HEK293 (cell line): ENCODE data around the gene CINP.

Experiments used
- CTCF ChIP-seq: fragments of 450-650 bp; formaldehyde crosslinking; IDR thresholded peaks from 2 replicates; pipeline ENCODE4 v1.5.1; 2016; ENCODE audit warnings: missing biosample characterization, missing genetic modification characterization
- REST ChIP-seq: fragments of 450-650 bp; formaldehyde crosslinking; IDR thresholded peaks from 2 replicates; pipeline ENCODE4 v1.5.1; 2016; ENCODE audit warnings: missing biosample characterization, missing genetic modification characterization
- SETDB1 ChIP-seq: IDR thresholded peaks from one replicate; pipeline ENCODE4 v1.6.1; 2017; ENCODE audit warnings: mild to moderate bottlenecking, low read length, moderate library complexity, mixed read lengths; ENCODE audit not compliant: insufficient read length
- TCF7L2 ChIP-seq: IDR thresholded peaks from 2 replicates; pipeline ENCODE4 v1.6.1; 2011; ENCODE audit warnings: low read depth, mild to moderate bottlenecking, inconsistent platforms, low read length, moderate library complexity, borderline replicate concordance
- ZBTB20 ChIP-seq: fragments of 450-650 bp; formaldehyde crosslinking; IDR thresholded peaks from 2 replicates; pipeline ENCODE4 v1.5.1; 2016; ENCODE audit warnings: missing biosample characterization, missing genetic modification characterization
- ZBTB21 ChIP-seq: fragments of 450-650 bp; formaldehyde crosslinking; IDR thresholded peaks from 2 replicates; pipeline ENCODE4 v1.5.1; 2017; ENCODE audit warnings: missing biosample characterization, missing genetic modification characterization
- ZNF10 ChIP-seq: fragments of 450-650 bp; formaldehyde crosslinking; IDR thresholded peaks from 2 replicates; pipeline ENCODE4 v1.5.1; 2017; ENCODE audit warnings: missing biosample characterization, missing genetic modification characterization
- ZNF280C ChIP-seq: fragments of 450-650 bp; formaldehyde crosslinking; IDR thresholded peaks from 2 replicates; pipeline ENCODE4 v1.5.1; 2016; ENCODE audit warnings: missing biosample characterization, missing genetic modification characterization
- TF ChIP-seq, protein P1 (sequence below): fragments of 450-650 bp; formaldehyde crosslinking; IDR thresholded peaks from 2 replicates; pipeline ENCODE4 v1.5.1; 2016; ENCODE audit warnings: missing biosample characterization, missing genetic modification characterization

DNA sequence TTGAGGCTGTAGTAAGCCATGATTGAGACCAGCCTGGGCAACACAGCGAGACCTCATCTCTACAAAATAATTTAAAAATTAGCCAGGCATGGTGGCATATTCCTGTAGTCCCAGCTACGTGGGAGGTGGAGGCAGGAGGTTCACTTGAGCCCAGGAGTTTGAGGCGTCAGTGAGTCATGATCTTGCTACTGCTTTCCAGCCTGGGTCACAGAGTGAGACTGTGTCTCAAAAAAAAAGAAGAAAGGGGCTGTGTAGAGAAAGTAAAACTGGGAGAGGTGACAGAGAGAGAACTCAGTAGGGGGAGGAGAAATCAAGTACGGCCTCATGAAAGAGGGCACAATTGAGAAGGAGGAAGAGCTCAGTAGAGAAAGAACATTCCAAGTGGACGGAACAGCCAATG, 12.4 kb upstream of the CINP start:
- TF ChIP-seq ZBTB20 (tag by site-specific recombination) (no peak), ZNF10 (no peak), TCF7L2 (no peak), ZBTB21 (tag by site-specific recombination) (no peak), CTCF (tag by site-specific recombination) (no peak), ZNF280C (tag by site-specific recombination) (no peak), REST (tag by site-specific recombination) (no peak), SETDB1 (no peak)
- TF ChIP-seq, protein P1, sequence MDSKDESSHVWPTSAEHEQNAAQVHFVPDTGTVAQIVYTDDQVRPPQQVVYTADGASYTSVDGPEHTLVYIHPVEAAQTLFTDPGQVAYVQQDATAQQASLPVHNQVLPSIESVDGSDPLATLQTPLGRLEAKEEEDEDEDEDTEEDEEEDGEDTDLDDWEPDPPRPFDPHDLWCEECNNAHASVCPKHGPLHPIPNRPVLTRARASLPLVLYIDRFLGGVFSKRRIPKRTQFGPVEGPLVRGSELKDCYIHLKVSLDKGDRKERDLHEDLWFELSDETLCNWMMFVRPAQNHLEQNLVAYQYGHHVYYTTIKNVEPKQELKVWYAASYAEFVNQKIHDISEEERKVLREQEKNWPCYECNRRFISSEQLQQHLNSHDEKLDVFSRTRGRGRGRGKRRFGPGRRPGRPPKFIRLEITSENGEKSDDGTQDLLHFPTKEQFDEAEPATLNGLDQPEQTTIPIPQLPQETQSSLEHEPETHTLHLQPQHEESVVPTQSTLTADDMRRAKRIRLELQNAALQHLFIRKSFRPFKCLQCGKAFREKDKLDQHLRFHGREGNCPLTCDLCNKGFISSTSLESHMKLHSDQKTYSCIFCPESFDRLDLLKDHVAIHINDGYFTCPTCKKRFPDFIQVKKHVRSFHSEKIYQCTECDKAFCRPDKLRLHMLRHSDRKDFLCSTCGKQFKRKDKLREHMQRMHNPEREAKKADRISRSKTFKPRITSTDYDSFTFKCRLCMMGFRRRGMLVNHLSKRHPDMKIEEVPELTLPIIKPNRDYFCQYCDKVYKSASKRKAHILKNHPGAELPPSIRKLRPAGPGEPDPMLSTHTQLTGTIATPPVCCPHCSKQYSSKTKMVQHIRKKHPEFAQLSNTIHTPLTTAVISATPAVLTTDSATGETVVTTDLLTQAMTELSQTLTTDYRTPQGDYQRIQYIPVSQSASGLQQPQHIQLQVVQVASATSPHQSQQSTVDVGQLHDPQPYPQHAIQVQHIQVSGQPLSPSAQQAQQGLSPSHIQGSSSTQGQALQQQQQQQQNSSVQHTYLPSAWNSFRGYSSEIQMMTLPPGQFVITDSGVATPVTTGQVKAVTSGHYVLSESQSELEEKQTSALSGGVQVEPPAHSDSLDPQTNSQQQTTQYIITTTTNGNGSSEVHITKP (tag by site-specific recombination): no peak
